GM08714 (cell line): Measurements from ENCODE around the gene SMIM9.
"Not testable (repeated sequence)": the region's sequence is repeated elsewhere in the genome, so short reads cannot be mapped to it uniquely, and the experiment has no call there.

Source experiments
- H3K4me3 ChIP-seq: fragments of 200-500 bp; sonication (Bioruptor generic); 2 replicates; pipeline ENCODE4 v1.5.1; 2014; ENCODE audit warnings: mild to moderate bottlenecking, low read length, inconsistent platforms
- ZNF274 ChIP-seq: IDR thresholded peaks from 2 replicates; pipeline ENCODE4 v1.6.1; 2012; ENCODE audit warnings: mild to moderate bottlenecking, low read depth, low read length

SMIM9 gene

DNA sequence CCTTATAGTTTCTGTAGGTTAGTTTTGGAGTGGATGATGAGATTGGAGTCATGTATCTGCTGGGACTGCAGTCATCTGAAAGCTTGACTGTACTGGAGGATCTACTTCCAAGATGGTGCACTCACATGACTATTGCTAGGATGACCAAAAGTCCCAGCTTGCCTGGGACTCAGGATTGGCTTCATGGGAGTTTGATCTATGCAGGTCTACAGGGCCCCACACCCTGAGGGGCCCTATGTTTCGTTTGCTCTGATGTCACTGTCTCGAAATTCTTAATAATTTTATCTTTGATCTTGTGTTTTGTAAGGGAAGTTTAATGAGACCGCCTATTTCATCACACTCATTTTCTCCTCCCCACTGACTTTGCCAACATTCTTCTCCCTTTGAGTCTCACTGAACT is at the start of gene SMIM9:
SMIM9 (minus strand) TSS at position 101 of the 400 bp plus-strand sequence. CDS start 3,806 bp downstream, outside the sequence.
- no peak within 1 kb of the TSS for H3K4me3 ChIP-seq
- no peak for TF ChIP-seq ZNF274

- not testable (repeated sequence) for H3K4me3 ChIP-seq
Measured at GRCh38 chrX:154884069-154884468, 49.6 kb upstream of the SMIM9 start.

DNA sequence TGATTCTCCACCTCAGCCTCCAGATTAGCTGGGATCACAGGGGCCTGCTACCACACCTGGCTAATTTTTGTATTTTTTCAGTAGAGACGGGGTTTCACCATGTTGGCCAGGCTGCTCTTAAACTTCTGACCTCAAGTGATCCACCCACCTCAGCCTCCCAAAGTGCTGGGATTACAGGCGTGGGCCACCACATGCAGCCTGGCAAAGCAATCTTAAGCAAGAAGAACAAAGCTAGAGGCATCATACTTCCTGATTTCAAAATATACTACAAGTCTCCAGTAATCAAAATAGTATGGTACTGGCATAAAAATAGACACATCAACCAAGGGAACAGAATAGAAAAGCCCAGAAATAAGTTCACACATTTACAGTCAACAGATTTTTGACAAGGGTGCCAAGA is 38.9 kb upstream of the SMIM9 start:
- TF ChIP-seq ZNF274 = no peak
- no peak overlapping the region for H3K4me3 ChIP-seq

DNA sequence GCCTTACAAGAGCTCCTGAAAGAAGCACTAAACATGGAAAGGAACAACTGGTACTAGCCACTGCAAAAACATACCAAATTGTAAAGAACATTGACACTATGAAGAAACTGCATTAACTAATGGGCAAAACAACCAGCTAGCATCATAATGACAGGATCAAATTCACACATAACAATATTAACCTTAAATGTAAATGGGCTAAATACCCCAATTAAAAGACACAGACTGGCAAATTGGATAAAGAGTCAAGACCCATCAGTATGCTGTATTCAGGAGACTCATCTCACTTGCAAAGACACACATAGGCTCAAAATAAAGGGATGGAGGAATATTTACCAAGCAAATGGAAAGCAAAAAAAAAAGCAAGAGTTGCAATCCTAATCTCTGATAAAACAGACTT is 34.1 kb upstream of the SMIM9 start:
- not testable (repeated sequence) for H3K4me3 ChIP-seq

DNA sequence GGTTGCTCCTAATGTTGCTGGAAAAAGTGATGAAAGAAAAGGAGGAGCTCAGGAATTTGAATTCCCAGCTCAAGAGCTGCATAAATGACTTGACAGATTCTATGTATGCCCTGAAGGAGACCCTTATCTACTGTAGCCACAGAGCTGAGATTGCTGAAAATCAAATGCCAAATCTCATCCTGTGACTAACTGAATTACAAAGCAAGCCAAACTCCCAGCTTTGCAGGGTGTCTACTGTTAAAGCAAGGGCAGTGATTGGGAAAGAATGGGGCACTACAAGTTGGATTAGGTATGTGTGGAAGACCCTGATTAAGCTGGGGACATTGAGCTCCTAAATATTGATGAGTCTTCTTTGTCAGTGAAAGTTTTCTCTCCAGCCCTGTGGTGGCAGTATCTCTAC is 20.8 kb upstream of the SMIM9 start:
- no peak for TF ChIP-seq ZNF274
- no peak overlapping the region for H3K4me3 ChIP-seq

GRCh38 chrX:154850957-154851611 is 16.6 kb upstream of the SMIM9 start:
- no peak overlapping the region for H3K4me3 ChIP-seq
- TF ChIP-seq ZNF274 = no peak

DNA sequence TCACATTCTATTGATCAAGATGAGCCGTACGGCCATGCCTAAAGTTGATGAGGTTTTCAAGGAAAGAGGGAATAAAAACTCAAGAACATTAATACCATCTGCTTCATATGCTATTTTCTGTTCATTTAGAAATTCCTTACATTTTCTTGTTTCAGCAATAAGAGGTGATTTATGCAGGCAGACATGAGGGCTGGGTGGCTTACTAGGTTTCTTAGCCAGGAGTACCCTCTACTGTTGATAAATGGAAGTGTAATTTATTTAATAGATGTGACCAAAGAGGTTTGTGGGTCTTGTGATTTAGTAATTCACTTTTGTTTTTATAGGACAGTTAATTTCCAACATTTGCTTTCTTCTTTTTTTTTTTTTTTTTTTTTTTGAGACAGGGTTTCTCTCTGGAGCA is 6.4 kb upstream of the SMIM9 start:
- no peak overlapping the region; the same call in 1 of the 2 replicates for H3K4me3 ChIP-seq
- TF ChIP-seq ZNF274 = no peak

DNA sequence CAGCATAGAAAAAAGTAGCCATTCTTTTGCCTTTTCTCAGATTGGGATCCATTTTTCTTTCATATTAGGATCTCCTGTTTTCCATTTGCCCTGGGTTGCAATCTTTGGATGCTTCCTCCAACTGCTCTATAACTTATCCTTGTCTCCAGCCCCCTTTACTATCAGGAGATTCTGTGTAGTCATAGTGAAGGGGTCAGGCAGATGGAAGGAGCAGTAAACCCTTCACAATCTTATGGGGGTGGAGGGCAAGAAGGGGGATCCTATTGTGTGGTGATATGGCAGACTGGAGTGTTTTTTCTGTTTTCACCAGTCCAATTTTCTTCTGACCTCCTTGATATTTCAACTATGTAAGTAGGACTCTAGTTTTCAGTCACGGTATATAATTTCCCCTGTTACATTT is 1.7 kb upstream of the SMIM9 start:
- no peak for TF ChIP-seq ZNF274
- no peak overlapping the region for H3K4me3 ChIP-seq

- no peak for TF ChIP-seq ZNF274
Measured at GRCh38 chrX:154833746-154834274, 652 bp downstream of the SMIM9 start.

DNA sequence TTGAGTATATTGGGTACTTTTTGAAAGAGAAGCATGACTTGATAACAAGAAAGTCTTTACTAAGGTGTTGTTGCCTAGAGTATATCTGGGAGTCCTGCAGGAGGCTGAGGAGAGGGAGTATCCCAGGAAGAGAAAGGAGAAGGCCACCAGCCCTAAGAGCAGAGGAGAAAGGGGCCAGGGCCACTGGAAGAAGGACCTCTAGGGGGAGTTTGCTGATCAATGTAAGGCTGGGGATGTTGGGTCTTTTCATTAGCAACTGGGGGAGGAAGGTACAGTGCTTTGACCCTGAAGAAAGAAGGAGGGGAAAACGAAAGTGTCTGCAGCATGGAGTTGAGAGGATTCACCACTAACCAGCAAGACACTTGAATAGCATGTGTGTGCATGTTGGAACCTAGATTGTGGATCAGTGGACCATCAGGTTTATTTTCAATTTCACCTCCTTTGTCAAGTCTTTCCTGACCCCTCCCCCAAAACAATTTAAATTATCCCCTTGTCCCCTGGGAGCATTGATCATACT is 4.5 kb downstream of the SMIM9 start:
- no peak for TF ChIP-seq ZNF274
- H3K4me3 ChIP-seq = no peak overlapping the region

More at GRCh38 chrX:154833746-154834274, 652 bp downstream of the SMIM9 start:
- no peak overlapping the region for H3K4me3 ChIP-seq

- H3K4me3 ChIP-seq = no peak overlapping the region
- no peak for TF ChIP-seq ZNF274
Measured at GRCh38 chrX:154829134-154829533, 5.3 kb downstream of the SMIM9 start.

- no peak for TF ChIP-seq ZNF274
- no peak overlapping the region; the same call in 1 of the 2 replicates for H3K4me3 ChIP-seq
Measured at GRCh38 chrX:154828016-154828408, 6.5 kb downstream of the SMIM9 start.

- no peak overlapping the region; the same call in 1 of the 2 replicates for H3K4me3 ChIP-seq
Measured at GRCh38 chrX:154827194-154828015, 7.1 kb downstream of the SMIM9 start.

DNA sequence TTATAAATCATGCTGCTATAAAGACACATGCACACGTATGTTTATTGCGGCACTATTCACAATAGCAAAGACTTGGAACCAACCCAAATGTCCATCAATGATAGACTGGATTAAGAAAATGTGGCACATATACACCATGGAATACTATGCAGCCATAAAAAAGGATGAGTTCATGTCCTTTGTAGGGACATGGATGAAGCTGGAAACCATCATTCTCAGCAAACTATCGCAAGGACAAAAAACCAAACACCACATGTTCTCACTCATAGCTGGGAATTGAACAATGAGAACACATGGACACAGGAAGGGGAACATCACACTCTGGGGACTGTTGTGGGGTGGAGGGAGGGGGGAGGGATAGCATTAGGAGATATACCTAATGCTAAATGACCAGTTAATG is 8.9 kb downstream of the SMIM9 start:
- not testable (repeated sequence) for H3K4me3 ChIP-seq

More at GRCh38 chrX:154827194-154828015, 7.1 kb downstream of the SMIM9 start:
- no peak for TF ChIP-seq ZNF274

- no peak for TF ChIP-seq ZNF274
- H3K4me3 ChIP-seq = no peak overlapping the region
Measured at GRCh38 chrX:154824638-154825037, 9.8 kb downstream of the SMIM9 start.
